HG02763 (cell line): ENCODE results near the gene OR2A42.
"Not testable (repeated sequence)": the region's sequence is repeated elsewhere in the genome, so short reads cannot be mapped to it uniquely, and the experiment has no call there.

Source experiments
- ATAC-seq: cut with Tn5 transposase; IDR thresholded peaks from one replicate; pipeline ENCODE4 v1.9.1; 2021; ENCODE audit warnings: mild to moderate bottlenecking, moderate library complexity; ENCODE audit not compliant: unreplicated experiment

Gene OR2A42

GRCh38 chr7:144239365-144239764 is at the start of gene OR2A42:
Gene OR2A42 (minus strand): TSS chr7:144239605. CDS start chr7:144232843, 6,762 bp downstream.
- not testable (repeated sequence) for ATAC-seq

GRCh38 chr7:144287171-144287784 is 47.9 kb upstream of the OR2A42 start:
- not testable (repeated sequence) for ATAC-seq

- ATAC-seq, result not testable (repeated sequence)
These were observed 44.3 kb upstream of the OR2A42 start for GRCh38 chr7:144283716-144284115.

GRCh38 chr7:144282490-144282889 is 43.1 kb upstream of the OR2A42 start:
- not testable (repeated sequence) for ATAC-seq

- not testable (repeated sequence) for ATAC-seq
These were observed 42.6 kb upstream of the OR2A42 start for GRCh38 chr7:144281981-144282380.

GRCh38 chr7:144280010-144280409 is 40.6 kb upstream of the OR2A42 start:
- ATAC-seq, result not testable (repeated sequence)

GRCh38 chr7:144275281-144275680 is 35.9 kb upstream of the OR2A42 start:
- ATAC-seq, result not testable (repeated sequence)

- not testable (repeated sequence) for ATAC-seq
These were observed 29.8 kb upstream of the OR2A42 start, which contains the start of gene CTAGE8 for GRCh38 chr7:144269188-144269587. Gene CTAGE8 (minus strand): TSS chr7:144269288. CDS start chr7:144269250, 38 bp downstream.

- ATAC-seq, result not testable (repeated sequence)
These were observed 25.3 kb upstream of the OR2A42 start, which contains the start of gene OR2A7 for GRCh38 chr7:144264692-144265091. Gene OR2A7 (minus strand): TSS chr7:144264792. CDS start chr7:144259628, 5,164 bp downstream.

GRCh38 chr7:144262128-144262527 is 22.7 kb upstream of the OR2A42 start:
- ATAC-seq, result not testable (repeated sequence)

- not testable (repeated sequence) for ATAC-seq
These were observed 19.7 kb upstream of the OR2A42 start for GRCh38 chr7:144259067-144259466.

- ATAC-seq, result no peak
These were observed 16.7 kb upstream of the OR2A42 start for GRCh38 chr7:144256112-144256511.

- ATAC-seq, result no peak
These were observed 16.1 kb upstream of the OR2A42 start for GRCh38 chr7:144255471-144255897.

GRCh38 chr7:144252307-144252706 is 12.9 kb upstream of the OR2A42 start:
- not testable (repeated sequence) for ATAC-seq

- ATAC-seq, result not testable (repeated sequence)
These were observed 8.4 kb upstream of the OR2A42 start for GRCh38 chr7:144247674-144248330.

GRCh38 chr7:144246967-144247366 is 7.6 kb upstream of the OR2A42 start:
- not testable (repeated sequence) for ATAC-seq

GRCh38 chr7:144245372-144245771 is 6.0 kb upstream of the OR2A42 start:
- ATAC-seq, result not testable (repeated sequence)

GRCh38 chr7:144238530-144239082 is 799 bp downstream of the OR2A42 start:
- not testable (repeated sequence) for ATAC-seq

- ATAC-seq, result not testable (repeated sequence)
These were observed 6.4 kb downstream of the OR2A42 start for GRCh38 chr7:144233039-144233438.

GRCh38 chr7:144231027-144231426 is 8.4 kb downstream of the OR2A42 start:
- not testable (repeated sequence) for ATAC-seq

- ATAC-seq, result not testable (repeated sequence)
These were observed 10.6 kb downstream of the OR2A42 start for GRCh38 chr7:144228810-144229209.

- ATAC-seq, result not testable (repeated sequence)
These were observed 12.5 kb downstream of the OR2A42 start for GRCh38 chr7:144226866-144227265.
